GDM1 (cell line): ENCODE results near the gene SMCO2.

Source experiments
- DNase-seq: peaks from one replicate; lab custom pipeline; 2025; lab: John Stamatoyannopoulos, UW

Gene SMCO2

DNA sequence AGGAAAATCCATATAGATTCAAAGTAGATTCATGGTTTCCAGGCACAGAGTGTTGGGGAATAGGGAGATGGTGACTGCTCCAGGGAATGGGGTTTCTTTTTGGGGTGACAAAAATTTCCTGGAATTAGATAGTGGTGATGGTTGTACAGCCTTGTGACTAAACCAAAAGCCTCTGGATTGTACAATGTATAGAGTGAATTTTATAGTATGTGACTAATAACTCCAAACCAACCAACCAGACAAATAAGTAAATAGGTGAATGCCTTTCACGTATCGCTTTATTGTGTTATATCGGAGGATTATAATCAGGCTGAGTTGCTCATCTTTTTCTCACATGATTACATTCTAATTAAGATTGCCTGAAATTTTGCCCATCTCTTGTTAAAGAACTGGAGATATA, 52.8 kb downstream of the SMCO2 start:
- DNase-seq = no peak

DNA sequence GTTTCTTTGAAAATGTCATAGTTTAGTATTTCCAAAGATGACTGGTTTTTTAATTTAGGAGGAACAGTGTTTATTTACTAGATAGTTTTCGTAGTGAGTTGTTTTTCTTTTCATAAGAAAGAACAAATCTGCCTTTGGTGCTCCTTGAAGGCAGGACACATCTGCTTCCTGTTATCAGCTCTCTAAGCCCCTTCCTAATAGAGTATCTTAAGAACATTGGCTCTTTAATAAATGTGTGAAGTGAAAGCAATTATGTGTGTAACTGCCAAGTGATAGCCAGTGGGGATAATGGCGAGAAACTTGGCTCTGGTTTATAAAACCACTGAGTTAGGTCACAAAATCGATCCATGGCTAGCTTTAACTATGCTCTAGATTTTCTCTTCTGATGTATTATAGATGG, 54.0 kb downstream of the SMCO2 start:
- no peak for DNase-seq

DNA sequence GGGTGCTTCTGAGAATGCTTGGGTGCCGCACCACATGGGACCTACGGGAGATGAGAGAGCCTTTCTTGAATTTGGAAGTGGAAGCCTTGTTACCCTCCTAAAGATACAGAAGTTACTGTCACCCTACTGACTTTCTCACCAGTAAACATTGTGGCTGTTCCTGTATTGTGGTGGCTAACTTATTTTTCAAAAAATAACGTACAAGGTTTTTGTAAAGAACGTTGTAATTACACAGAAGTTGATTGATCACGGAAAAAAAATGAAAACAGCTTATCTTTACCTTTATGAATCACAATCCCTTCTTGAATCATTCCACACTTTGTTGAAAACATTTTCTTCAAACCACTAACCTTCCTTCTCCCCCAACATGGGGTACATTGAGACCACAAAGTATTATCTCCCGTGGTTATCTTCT, 55.5 kb downstream of the SMCO2 start:
- no peak for DNase-seq

DNA sequence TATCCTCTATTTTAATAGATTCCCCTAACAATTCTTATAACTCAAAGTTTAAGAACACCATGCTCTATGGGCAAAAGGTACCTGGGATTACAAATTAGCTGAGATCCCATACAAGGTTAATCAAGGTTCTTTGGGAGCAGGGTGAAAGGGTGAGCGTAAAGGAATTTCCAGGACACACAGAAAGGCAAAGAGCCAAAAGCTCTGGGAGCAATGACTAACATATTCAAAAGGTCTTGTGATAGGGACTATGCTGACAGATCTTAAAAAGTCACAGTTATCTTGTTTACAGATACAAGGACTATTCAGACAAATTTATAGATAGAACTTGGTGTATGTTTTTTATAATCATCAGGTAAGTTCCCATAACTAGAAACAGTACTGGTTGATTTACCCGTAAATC, 58.0 kb downstream of the SMCO2 start:
- no peak for DNase-seq

DNA sequence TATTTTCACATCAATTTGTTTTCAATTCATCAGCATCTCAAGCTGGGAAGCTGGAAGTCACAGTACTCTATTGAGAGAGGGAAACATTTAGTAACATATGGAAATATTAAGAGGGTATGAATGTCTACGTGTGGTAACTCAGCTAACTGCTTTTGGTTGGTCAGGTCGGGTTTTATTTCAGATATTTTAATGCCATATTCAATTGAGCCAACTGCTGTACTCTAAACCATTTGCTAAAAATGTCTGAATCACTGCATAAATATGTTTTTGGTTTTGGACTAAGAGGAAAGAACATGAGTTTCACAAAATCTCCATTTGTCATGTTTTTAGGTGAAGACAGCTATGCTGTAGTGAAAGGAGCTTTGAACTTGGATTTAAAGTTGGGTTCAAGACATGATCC, 58.6 kb downstream of the SMCO2 start:
- no peak for DNase-seq

DNA sequence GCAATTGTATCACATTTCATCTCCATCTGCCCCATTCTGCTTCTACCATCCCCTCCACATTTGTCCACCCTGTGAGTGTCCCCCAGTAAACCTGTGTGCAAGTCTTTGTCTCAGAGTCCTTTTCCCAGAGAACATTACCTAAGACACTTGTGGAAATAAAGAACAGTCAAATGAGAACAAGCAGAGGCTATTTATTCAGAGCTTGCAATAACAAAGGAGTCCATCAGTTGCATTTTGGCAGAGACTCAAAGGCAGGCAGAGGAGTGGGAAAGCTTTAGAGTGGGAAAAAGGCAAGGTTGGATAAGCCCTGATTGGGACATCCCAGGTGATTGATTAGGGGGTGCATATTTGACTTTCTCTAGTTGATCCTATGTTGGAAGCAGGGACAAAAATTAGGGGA, 59.2 kb downstream of the SMCO2 start:
- DNase-seq = no peak

DNA sequence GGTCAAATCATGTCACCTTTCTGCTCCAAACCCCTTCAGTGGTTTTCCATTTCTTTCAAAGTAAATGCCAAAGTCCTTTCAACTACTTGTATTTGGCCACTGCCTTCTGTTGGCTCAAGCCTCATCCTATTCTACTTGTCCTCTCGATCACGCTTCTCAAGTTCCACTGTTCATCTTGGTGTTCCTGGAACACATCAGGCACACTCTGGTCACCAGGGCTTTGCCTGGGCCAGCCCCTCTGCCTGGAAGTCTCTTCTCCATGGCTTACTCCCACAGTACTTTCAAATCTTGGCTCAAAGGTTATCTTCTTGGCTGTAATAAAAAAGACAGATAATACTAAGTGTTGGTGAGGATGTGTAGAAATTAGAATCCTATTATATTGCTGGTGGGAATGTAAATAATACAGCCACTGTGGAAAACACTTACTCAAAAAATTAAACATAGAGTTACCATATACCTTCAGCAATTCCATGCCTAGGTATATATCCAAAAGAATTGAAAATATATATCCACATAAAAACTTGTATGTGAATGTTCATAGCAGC, 60.2 kb downstream of the SMCO2 start:
- no peak for DNase-seq

DNA sequence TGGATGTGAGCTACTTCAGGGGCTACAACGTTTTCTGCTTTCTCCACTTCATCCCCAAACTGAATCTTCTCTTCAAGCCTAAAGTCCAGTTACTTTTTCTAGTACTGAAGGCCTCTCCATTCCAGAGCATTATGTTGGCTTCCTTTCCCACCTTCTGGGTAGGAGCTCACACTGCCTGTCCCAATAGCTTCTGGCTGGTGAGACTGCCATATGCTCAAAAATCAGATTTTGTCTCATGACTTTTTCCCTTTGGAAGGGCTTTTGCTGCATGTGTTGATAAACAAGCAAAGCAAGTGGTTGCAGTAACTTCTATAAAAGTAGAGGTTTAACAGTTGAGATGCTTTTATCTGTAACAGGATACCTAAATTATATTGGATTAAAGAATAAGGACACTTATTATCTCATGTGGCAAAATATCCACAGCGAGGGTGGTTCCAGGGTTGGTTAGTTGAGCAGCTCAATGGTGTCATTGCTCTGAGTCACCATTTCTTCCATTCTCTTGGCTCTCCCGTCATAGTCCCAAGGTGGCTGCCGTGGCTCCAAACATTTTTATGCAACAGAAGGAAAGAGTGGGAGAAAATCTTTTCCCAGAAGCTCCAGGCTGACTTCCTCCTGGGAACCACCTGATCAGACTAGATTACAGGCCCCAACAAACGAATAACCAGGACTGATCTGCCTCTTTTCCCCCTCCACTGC, 62.3 kb downstream of the SMCO2 start:
- no peak for DNase-seq

DNA sequence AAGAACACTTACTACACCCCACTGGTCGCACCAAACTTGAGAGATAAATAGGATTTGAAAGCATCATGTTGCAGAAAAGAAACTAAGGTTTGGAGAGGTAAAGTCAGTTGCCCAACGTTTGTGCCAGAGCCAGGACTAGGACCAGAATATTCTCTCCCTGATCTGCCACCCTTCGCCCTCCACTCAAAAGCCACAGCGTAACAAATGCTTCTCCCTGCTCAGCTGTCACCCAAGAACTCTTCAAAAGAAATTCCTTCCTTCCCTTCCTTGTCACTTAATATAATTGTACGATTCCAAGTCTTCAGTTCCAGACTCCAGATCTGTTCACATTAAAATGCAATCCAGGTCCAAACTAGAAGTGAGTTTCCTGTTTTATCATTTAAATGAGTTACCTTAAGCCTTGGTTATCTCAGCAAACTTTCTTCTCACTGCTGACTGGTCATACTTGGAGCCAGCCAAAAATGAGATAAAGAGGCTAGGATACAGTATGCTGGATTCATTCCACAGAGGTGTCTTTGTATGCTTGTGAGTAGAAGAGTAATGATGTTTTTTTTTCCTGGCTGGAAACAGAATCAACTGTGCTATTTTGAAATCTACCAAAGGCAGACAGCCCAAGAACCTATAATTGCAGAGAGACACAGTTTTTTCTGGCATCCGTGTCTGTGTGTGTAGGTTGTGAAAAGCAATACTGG, 64.6 kb downstream of the SMCO2 start:
- DNase-seq = no peak

DNA sequence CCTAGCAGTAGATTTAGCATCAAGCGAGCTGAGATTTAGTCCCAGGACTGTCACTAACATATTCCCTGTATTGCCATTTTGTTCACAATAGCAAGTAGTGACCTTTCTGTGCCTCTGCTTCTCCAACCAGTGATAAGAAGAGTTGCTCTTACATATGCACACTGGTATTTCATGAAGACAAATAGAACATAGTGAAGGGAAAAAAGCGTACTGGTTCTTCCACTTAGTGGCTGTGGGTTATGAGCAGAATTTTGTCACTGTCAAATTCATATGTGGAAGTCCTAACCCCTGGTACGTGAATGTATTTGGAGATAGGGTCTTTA, 65.1 kb downstream of the SMCO2 start:
- DNase-seq = no peak

DNA sequence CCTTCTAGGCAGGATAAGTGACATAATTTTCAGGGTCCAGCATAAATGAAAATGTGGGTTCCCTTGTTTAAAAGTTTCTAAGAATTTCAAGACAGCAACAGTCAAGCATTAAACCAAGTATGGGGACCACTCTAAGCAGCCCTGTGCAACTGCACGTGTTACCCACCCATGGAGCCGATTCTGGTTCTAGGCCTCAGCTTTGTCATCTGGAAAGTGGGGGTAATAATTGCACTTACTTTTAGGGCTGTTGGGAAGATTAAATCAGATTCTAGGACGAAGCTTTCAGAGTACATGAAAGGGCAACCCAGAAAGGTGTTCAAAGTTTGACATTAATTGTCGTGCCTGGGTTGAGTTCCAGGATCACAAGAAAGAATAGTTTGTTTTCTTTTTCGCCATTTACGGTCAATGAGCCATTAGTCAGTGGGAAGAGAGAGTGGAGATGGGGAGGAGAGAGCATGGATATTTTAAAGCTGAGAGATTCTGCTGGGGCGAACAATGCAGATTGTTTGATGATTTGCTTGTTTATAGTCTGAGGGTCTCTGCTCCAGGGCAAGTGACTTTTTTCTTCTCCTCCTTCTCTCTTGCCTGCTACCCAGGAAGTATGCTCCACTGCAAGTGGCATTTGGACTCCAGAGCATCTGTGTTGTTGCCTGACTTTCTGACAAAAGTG, 66.8 kb downstream of the SMCO2 start:
- no peak for DNase-seq

DNA sequence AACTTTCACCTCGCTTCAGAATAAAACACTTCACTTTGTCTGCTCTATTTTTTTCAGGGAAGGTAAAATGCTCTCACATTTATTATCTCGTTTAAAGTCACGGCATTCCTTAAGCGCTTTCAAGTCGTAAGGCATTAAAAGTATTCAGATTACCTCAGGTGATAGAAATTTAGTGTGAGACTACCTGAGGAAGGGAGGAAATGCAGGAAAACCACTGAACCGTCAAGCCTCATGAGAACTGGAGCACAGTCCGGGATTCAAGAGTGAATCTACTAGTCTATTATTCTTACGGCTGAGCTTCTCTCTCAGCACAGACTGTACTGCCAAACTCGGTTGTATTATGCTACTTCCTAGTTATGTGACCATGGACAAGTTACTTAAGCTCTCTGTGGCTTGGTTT, 69.1 kb downstream of the SMCO2 start:
- DNase-seq = no peak

DNA sequence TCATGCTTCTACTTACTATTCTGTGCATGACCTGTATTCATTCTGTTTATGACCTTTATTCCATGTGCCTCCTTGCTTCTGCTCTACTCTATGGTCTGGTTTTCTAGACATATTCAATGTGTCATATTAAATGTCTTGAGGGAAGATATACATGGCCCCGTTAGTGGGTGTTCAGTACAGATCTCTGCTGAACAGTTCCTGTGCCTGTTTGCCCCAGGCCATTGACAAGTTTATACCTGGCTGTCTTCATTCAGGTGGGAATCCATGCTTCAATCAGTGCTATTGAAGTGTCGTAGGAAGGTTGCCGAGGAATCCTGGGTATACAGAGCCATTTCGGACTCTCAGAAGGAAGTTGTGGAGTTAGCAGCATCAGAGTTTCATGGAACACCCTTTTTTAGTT, 70.1 kb downstream of the SMCO2 start:
- DNase-seq = no peak

DNA sequence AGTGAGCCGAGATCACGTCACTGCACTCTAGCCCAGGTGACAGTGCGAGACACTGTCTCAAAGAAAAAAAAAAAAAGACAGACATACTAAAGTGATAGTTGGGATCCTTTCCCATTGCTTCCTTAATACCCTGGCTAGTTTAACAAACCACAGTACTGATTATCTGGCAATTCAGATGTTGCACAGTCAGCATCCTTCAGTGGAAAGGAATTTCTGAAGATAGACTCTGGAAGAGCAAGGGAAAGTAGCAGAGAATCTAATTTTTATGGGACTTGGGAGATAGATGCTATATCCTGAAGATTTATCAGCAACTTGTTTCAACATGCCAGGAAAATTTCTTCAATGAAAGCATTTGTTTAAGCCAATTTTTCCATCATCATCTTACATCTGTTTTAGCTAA, 71.0 kb downstream of the SMCO2 start:
- no peak for DNase-seq

DNA sequence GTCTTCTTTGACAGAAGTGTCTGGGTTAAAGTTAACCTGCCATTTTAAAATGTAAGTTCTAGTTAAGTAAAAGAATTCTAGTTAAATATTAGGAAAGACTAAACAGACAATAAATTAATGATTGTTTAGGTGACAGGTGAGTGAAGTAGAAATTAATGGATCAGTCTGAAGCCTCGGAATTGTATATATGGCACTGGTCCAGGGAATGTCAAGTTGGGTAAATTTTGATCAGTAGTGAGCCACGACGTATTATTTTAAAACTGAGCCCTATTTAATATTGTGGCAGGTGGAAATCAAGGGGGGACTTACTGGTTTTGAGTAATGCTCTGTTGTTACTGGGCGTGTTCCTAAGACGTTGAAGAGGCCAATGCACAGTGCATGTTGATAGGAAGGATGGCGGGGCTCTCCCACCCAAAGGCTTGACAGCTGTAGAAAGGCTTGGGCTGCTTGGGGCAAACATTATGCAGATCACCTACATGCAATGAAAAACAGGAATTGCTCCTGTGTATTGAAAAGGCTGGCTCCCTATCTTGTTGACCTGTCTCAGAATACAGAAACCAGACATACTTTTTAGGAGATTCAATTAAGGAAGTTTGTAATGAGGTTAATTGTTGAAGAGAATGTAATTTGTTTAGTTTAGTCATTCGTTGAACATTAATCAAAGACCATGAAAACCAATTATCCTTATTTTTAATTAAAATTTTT, 71.6 kb downstream of the SMCO2 start:
- no peak for DNase-seq

DNA sequence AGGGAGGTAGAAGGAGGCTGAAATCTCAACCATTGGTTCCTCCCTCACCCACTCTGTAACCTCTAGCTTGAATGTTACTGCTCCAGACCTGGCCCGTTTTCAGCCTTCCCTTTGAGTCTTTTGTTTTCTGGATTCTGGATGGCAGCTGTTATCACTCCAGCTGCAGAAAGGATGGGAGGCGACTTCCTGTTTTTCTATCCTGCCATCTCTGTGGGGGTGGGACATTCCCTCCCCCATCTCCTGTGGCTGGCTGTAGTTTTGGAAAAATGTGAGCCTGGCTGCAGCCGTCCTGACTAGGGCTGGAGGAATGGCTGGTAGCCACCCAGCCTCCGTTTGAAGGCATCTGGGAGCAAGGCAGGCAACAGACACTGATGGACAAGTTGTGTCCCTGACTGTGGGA, 74.5 kb downstream of the SMCO2 start:
- DNase-seq = no peak

DNA sequence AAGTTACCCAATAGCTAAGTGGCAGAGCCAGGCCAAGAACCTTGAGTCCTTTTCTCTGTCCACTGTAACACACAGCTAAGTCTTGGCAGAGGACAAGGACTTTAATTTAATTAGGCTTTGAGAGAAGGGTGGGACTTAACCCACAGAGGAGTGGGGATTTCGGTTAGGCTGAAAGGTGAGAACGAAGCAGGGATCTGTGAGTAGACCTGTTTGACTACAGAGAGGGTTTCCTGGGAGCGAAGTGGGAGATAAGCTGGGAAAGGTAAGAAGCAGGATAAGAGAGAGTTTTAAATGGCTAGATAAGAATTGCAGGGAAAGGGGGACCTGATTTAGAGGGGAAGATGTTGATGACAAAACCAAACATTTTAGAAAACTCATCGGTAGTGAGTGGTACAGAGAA, 75.4 kb downstream of the SMCO2 start:
- no peak for DNase-seq

DNA sequence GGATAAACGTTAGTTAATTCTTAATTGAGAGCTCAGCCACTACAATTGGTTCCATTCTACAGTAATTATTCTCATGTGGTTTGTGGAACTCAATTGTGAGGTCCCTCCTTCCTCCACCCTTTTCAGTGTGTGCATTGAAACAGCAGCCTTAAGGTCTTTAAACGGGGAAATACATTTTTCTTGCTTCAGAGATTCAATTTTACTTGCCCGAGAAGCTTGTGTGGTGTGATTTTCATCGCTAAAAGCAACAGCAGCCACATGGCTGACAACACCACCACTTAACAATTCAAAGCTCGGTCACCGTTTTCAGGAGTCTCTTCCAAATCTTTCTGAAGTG, 76.7 kb downstream of the SMCO2 start:
- DNase-seq = no peak

DNA sequence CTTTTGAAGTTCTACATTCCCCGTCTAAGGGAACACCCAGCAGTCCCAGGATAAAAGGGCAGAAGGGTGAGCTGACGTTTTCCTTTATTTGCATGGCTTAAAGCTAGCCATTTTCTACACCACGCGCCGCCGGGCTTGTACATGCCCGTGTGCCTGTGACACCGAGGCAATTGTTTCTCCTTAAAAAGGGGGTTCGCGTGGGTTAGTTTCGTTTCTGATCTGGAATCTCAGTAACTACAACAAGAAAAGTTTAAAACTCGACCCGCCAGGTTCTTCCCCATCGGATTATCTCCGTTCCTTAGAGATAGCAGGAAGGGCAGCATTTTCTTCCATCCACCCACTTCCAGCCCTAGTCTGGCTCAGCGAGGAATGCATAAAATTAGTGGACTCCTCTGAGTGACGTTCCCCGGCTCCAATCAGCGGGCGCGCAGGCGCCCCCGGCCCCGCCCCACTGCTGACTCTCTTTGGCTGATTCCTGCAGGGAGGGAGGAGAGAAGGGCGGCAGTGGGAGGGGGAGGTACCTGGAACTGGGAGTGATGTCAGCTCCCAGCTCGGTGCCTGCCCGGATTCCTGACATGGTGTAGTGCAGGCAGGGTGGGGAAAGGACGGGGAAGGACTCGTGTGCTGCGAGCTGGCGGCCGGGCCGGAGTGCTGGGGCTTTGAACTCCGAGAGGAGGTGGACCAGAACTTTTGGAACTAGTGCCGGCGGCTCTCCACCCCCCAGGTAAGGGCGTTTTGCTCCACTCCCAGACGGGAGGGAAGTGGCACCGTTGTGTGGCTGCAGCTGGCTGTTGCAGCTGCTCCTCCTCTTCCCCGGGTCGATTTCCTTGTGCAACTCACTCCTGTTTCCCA, 77.3 kb downstream of the SMCO2 start, which contains the start of gene PPFIBP1:
TSS of gene PPFIBP1 (plus strand) at position 565 of the 852 bp plus-strand sequence. CDS start 109,191 bp downstream, outside the sequence.
- DNase-seq = peak; percentile 94

DNA sequence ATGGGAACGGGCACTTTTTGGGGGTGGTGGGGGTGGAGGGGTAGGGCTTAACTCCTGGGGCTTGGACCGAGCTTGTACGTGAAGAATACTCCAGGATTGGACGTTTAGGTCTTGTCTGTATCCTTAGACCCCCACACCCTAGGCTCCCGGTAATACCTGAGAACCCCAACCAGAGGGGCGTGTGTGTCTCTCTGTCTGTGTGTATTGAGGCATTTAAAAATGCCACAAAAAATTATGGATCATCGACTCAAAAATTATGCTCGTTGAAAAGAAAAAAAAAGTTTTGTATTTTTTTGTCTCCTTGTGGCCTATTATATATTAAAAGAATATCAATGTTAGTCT, 77.9 kb downstream of the SMCO2 start:
- DNase-seq = no peak

DNA sequence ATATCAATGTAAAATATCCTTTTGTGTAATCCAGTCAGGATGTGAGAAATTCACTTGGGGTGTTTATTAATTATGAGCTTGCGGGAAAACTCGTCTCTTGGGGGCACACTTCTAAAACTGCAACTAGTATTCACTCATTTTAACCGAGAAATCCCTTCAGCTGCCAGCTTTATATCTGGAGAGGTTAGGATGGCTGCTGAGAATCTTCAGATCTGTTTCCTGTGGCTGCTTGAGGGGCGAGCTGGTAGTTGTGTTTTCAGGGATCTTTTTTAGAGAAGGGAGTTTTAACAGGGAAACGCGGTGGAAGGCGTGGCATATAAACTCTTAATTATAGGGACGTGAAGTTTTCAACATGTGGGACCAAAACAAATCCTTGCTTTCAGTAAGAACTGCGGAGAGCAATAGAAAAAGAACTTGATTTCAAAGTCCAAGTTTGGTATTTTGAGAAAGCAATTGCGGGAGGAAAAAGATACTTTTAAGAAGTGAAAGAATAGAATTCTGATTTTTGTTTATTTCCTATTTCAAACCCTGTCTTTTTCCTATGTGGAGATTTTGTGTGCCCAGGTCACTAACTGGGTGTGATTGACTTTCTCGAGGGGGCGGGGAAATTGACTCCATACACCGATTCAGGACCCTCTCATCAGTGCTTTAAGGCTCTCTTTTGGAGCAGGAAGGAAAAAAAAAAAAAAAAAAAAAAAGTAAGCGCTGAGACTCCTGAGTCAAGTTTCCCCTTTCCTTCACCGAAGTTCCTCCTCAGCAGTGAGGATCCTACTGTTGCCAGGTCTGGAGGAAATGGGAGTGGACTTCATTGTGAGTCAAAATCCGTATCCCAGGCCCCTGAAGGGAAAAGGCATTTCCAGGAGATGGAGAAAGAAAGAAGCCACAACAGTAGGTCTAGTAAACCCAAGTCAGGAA, 78.6 kb downstream of the SMCO2 start:
- no peak for DNase-seq
